Measurements from ENCODE around the gene MAPK10. TPM values are rescaled to one million over a fixed set of nuclear protein-coding genes. Genes with fewer than 3 reads are reported as not detected.

The MAPK10 gene
- total RNA-seq, 1 experiment from 2014 or later: 5.2 TPM

DNA sequence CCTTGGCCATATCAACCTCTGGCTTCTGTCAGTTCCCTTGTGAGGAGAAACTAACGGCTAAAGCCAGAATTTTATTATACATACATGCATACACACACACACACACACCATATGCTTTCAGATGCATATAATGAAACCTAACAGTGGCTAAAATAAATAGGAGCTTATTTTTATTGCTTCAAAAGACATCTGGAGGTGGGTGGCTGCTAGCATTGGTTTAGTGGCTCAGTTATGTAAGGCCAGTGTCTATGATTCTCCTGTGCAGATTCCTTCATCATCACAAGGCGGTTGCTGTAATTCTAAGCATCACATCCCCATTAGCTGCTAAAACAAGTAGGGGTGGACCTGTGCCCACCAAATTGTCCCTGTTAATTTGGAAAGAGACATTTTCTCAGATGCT is 110.8 kb downstream of the MAPK10 start (continued):
- TF ChIP-seq RELA (CRISPR knock-in tag; IDR thresholded peaks at IDR 0.05; ENCODE audit: borderline replicate concordance) (no peak), ELF4 (CRISPR knock-in tag; IDR thresholded peaks at IDR 0.05; ENCODE audit: low read depth) (no peak)
- TF ChIP-seq, protein P1, sequence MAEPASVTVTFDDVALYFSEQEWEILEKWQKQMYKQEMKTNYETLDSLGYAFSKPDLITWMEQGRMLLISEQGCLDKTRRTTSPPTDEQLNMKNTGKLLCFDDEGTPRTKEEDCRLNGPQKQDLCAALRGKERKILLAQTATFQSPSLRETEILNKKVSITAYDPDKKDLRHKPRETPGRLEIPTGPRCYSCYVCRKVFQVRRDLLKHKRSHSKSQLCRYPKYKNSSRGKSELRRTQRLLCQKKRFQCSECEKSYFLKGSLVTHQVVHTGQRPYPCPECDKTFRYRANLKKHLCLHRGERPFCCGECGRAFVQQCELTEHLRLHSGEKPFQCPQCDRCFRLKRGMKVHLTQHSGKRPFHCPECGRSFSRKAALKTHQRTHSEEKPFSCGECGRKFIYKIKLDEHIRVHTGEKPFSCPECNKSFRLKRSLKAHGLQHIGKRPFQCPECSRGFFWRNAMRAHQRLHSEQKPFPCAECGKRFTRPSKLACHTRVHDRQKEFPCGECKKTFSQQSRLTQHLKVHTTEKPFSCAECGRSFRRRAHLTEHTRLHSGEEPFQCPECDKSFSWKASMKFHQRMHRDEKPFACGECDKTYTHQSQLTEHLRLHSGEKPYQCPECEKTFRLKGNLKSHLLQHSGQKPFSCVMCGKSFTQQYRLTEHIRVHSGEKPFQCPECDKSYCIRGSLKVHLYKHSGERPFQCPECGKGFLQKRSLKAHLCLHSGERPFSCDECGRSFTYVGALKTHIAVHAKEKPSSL (CRISPR knock-in tag; conservative IDR thresholded peaks at IDR 0.05): no peak

- no peaks in the 10 kb centered on the region for H3K36me3 Mint-ChIP-seq
- POLR2A ChIA-PET: no interaction called here
- DNase-seq (ENCODE audit: low spot score) (no peak), ATAC-seq (no peak)
- peaks cover 6% of the 10 kb centered on the region; the same call in 1 of the 2 replicates for H3K9me3 Mint-ChIP-seq
- no peaks in the 10 kb centered on the region for H3K27me3 Mint-ChIP-seq (ENCODE audit: low read depth)
- TF ChIP-seq, protein P2, sequence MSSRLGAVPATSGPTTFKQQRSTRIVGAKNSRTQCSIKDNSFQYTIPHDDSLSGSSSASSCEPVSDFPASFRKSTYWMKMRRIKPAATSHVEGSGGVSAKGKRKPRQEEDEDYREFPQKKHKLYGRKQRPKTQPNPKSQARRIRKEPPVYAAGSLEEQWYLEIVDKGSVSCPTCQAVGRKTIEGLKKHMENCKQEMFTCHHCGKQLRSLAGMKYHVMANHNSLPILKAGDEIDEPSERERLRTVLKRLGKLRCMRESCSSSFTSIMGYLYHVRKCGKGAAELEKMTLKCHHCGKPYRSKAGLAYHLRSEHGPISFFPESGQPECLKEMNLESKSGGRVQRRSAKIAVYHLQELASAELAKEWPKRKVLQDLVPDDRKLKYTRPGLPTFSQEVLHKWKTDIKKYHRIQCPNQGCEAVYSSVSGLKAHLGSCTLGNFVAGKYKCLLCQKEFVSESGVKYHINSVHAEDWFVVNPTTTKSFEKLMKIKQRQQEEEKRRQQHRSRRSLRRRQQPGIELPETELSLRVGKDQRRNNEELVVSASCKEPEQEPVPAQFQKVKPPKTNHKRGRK (CRISPR knock-in tag; IDR thresholded peaks at IDR 0.05; ENCODE audit: borderline replicate concordance): no peak
- no peak for TF ChIP-seq E2F1 (CRISPR knock-in tag; IDR thresholded peaks at IDR 0.05)
- TF ChIP-seq OVOL2 (CRISPR knock-in tag; IDR thresholded peaks at IDR 0.05; ENCODE audit: borderline replicate concordance): no peak
- no peak for TF ChIP-seq PRRX2 (CRISPR knock-in tag; IDR thresholded peaks at IDR 0.05)
- no peak for TF ChIP-seq STAT6 (CRISPR knock-in tag; conservative IDR thresholded peaks at IDR 0.05; ENCODE audit: low read depth)
- no peak for TF ChIP-seq EMX1 (CRISPR knock-in tag; IDR thresholded peaks at IDR 0.05)
- CTCF ChIA-PET: no interaction called here
- H3K27ac Mint-ChIP-seq: no peak overlapping the region
- H3K4me3 Mint-ChIP-seq: no peak overlapping the region
- peaks cover 3% of the 10 kb centered on the region for H3K4me1 Mint-ChIP-seq
Observed at GRCh38 chr4:86247906-86248305, 111.9 kb downstream of the MAPK10 start.

DNA sequence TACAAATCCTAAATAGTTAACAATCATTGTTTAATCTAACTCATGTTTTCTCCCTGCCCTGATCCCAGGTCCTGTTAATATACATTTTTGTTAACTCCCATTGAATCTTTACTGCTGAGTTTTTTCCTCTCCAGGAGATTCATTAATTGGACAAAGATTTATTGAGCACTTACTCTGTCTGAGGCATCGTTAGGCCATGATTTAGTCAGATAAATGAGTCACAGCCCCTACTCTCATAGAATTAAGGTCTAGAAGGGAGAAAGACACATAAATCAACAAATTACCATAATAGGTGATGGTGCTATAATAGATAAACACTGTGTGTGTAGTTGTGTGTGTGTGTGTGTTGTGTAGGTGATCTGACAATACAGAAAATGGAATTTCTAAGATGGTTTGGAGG is 112.5 kb downstream of the MAPK10 start:
- H3K27ac Mint-ChIP-seq: no peak overlapping the region
- no peak for ATAC-seq
- peaks cover 3% of the 10 kb centered on the region for H3K4me1 Mint-ChIP-seq
- DNase-seq (ENCODE audit: low spot score): no peak
- H3K4me3 Mint-ChIP-seq: no peak overlapping the region
- ChIA-PET CTCF (no interaction called here), POLR2A (no interaction called here)
- no peaks in the 10 kb centered on the region for H3K36me3 Mint-ChIP-seq
- no peaks in the 10 kb centered on the region for H3K27me3 Mint-ChIP-seq (ENCODE audit: low read depth)
- H3K9me3 Mint-ChIP-seq: peaks cover 6% of the 10 kb centered on the region; the same call in 1 of the 2 replicates
- TF ChIP-seq, protein P2 (CRISPR knock-in tag; IDR thresholded peaks at IDR 0.05; ENCODE audit: borderline replicate concordance): no peak

DNA sequence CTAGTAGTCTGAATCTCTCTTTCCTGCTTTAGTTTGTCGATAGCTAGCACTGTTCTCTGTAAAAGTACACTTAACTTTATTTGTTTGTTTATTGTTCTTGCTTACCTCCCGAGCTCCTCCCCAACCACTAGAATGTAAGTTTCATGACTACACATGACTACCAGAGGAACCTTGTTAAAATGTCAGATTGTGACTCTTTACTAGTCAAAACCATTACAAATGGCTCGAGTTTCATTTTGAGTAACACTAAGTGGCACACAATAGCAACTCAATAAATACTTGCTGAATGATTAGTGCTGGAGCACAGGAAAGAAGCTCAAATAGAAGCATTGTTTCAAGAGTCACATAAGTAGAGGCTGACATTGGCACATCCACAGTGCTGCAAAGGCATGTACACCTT is 116.1 kb downstream of the MAPK10 start:
- CTCF ChIA-PET: interaction anchor here (0.9 kb wide), 1 partner anchor 21 kb away, joined by 3 read pairs; no protein-coding TSS in a partner anchor
- peaks cover 8% of the 10 kb centered on the region; the same call in 1 of the 2 replicates for H3K36me3 Mint-ChIP-seq
- no peak overlapping the region for H3K4me3 Mint-ChIP-seq

More for the DNA sequence above, 116.1 kb downstream of the MAPK10 start:
- DNase-seq (ENCODE audit: low spot score) (no peak), ATAC-seq (no peak)
- peaks cover 3% of the 10 kb centered on the region for H3K4me1 Mint-ChIP-seq
- H3K9me3 Mint-ChIP-seq: peaks cover 21% of the 10 kb centered on the region
- no peaks in the 10 kb centered on the region for H3K27me3 Mint-ChIP-seq (ENCODE audit: low read depth)
- POLR2A ChIA-PET: no interaction called here
- TF ChIP-seq ELF4 (CRISPR knock-in tag; IDR thresholded peaks at IDR 0.05; ENCODE audit: low read depth) (no peak), PREB (CRISPR knock-in tag; IDR thresholded peaks at IDR 0.05; ENCODE audit: borderline replicate concordance) (no peak)
- no peak overlapping the region for H3K27ac Mint-ChIP-seq

Data from WTC11 (cell line).